ENCODE results near the gene NAXD.

DNA sequence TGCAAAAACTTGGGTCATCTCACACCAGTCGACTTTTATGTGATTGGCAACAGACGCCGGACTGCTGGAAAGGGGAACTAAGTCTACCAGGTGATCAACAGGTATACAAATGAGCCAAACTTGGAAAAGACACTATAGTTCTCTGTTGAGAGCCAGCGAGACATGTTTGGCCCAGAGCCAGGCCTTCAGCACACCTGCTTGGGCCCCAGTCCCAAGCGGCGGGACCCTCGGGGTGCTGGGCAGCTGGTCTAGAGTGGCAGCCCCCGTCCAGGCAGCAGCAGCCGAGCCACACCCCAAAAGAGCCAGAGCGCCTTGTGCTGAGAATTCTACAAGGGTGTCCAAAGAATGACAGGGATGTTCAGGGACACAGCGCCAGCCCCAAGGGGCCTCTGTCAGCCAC, 28.0 kb downstream of the NAXD start:
- TF ChIP-seq POLR2AphosphoS5 (IDR thresholded peaks at IDR 0.05; ENCODE audit: borderline replicate concordance, low read depth, low read length) (no peak), FOXP2 (optimal IDR thresholded peaks at IDR 0.05; ENCODE audit: control extremely low read depth, extremely low read length, insufficient read depth) (no peak), EZH2 (IDR thresholded peaks at IDR 0.05) (no peak)

All from SK-N-MC (cell line).